HG03175 (cell line): ENCODE measurements around the gene GSTA2.
"Not testable (repeated sequence)": the region's sequence is repeated elsewhere in the genome, so short reads cannot be mapped to it uniquely, and the experiment has no call there.

ENCODE experiments used
- ATAC-seq: cut with Tn5 transposase; IDR thresholded peaks from one replicate; pipeline ENCODE4 v1.9.1; 2021; ENCODE audit warnings: mild to moderate bottlenecking, moderate library complexity; ENCODE audit not compliant: unreplicated experiment

The GSTA2 gene

GRCh38 chr6:52763322-52763916 lies at the start of gene GSTA2:
TSS of gene GSTA2 (minus strand) at chr6:52763475. CDS start at chr6:52757947, 5,528 bp downstream.
- ATAC-seq = not testable (repeated sequence)

- ATAC-seq = not testable (repeated sequence)
Measured at GRCh38 chr6:52809777-52810176, 46.5 kb upstream of the GSTA2 start.

GRCh38 chr6:52808660-52809059 lies 45.4 kb upstream of the GSTA2 start:
- ATAC-seq = no peak

GRCh38 chr6:52803668-52804255 lies 40.5 kb upstream of the GSTA2 start, which contains the start of gene GSTA1:
TSS of gene GSTA1 (minus strand) at chr6:52803816. CDS start at chr6:52799267, 4,549 bp downstream.
- not testable (repeated sequence) for ATAC-seq

GRCh38 chr6:52802806-52803205 lies 39.5 kb upstream of the GSTA2 start:
- no peak for ATAC-seq

GRCh38 chr6:52801188-52801841 lies 38.0 kb upstream of the GSTA2 start:
- no peak for ATAC-seq

GRCh38 chr6:52799272-52799671 lies 36.0 kb upstream of the GSTA2 start:
- not testable (repeated sequence) for ATAC-seq

- ATAC-seq = not testable (repeated sequence)
Measured at GRCh38 chr6:52794366-52794765, 31.1 kb upstream of the GSTA2 start.

GRCh38 chr6:52790861-52791260 lies 27.6 kb upstream of the GSTA2 start:
- no peak for ATAC-seq

- ATAC-seq = not testable (repeated sequence)
Measured at GRCh38 chr6:52789658-52790057, 26.4 kb upstream of the GSTA2 start.

GRCh38 chr6:52788478-52788877 lies 25.2 kb upstream of the GSTA2 start:
- ATAC-seq = no peak

GRCh38 chr6:52787917-52788316 lies 24.6 kb upstream of the GSTA2 start:
- ATAC-seq = no peak

- ATAC-seq = no peak
Measured at GRCh38 chr6:52786249-52786956, 23.1 kb upstream of the GSTA2 start.

GRCh38 chr6:52782696-52783274 lies 19.5 kb upstream of the GSTA2 start:
- ATAC-seq = not testable (repeated sequence)

- ATAC-seq = not testable (repeated sequence)
Measured at GRCh38 chr6:52782209-52782608, 18.9 kb upstream of the GSTA2 start.

GRCh38 chr6:52779237-52779636 lies 16.0 kb upstream of the GSTA2 start:
- no peak for ATAC-seq

- ATAC-seq = not testable (repeated sequence)
Measured at GRCh38 chr6:52776711-52777351, 13.6 kb upstream of the GSTA2 start.

GRCh38 chr6:52769399-52769798 lies 6.1 kb upstream of the GSTA2 start:
- ATAC-seq = not testable (repeated sequence)

GRCh38 chr6:52767658-52768057 lies 4.4 kb upstream of the GSTA2 start:
- ATAC-seq = not testable (repeated sequence)

- not testable (repeated sequence) for ATAC-seq
Measured at GRCh38 chr6:52761673-52762491, 1.4 kb downstream of the GSTA2 start.
